ENCODE data around the gene PARP8.

Gene PARP8

GRCh38 chr5:50874306-50875001, 208.0 kb downstream of the PARP8 start:
- Histone ChIP-seq H3K36me3 (ENCODE audit: insufficient read depth, low read length) (no peaks in the 10 kb centered on the region), H3K27ac (ENCODE audit: low read depth, low read length) (no peak overlapping the region), H3K4me1 (ENCODE audit: insufficient read depth, low read length) (no peaks in the 10 kb centered on the region), H3K4me3 (ENCODE audit: low read length) (no peak overlapping the region), H3K27me3 (ENCODE audit: insufficient read depth, low read length) (no peaks in the 10 kb centered on the region), H3K9me3 (ENCODE audit: insufficient read depth, low read depth, low read length) (no peaks in the 10 kb centered on the region), H3K9ac (ENCODE audit: low read depth, low read length) (no peak overlapping the region)
- WGBS: 74% methylated on average over 6 of the region's 6 CpGs

- no peaks in the 10 kb centered on the region for H3K36me3 ChIP-seq (ENCODE audit: insufficient read depth, low read length)
- H3K4me1 ChIP-seq (ENCODE audit: insufficient read depth, low read length): no peaks in the 10 kb centered on the region
- H3K27me3 ChIP-seq (ENCODE audit: insufficient read depth, low read length): no peaks in the 10 kb centered on the region
- WGBS: 100% methylated on average over 1 of the region's 1 CpG
- H3K27ac ChIP-seq (ENCODE audit: low read depth, low read length): no peak overlapping the region
- no peak overlapping the region for H3K4me3 ChIP-seq (ENCODE audit: low read length)
- no peak overlapping the region for H3K9ac ChIP-seq (ENCODE audit: low read depth, low read length)
- no peaks in the 10 kb centered on the region for H3K9me3 ChIP-seq (ENCODE audit: insufficient read depth, low read depth, low read length)
These were observed 208.5 kb downstream of the PARP8 start for GRCh38 chr5:50875002-50875344.

- H3K27ac ChIP-seq (ENCODE audit: low read depth, low read length): no peak overlapping the region
- no peaks in the 10 kb centered on the region for H3K36me3 ChIP-seq (ENCODE audit: insufficient read depth, low read length)
- H3K9ac ChIP-seq (ENCODE audit: low read depth, low read length): no peak overlapping the region
- 92% methylated on average over 2 of the region's 2 CpGs for WGBS
- no peaks in the 10 kb centered on the region for H3K4me1 ChIP-seq (ENCODE audit: insufficient read depth, low read length)
- no peaks in the 10 kb centered on the region for H3K27me3 ChIP-seq (ENCODE audit: insufficient read depth, low read length)
- no peak overlapping the region for H3K4me3 ChIP-seq (ENCODE audit: low read length)
- H3K9me3 ChIP-seq (ENCODE audit: insufficient read depth, low read depth, low read length): no peaks in the 10 kb centered on the region
These were observed 212.0 kb downstream of the PARP8 start for GRCh38 chr5:50878470-50878869.

GRCh38 chr5:50881407-50881806, 215.0 kb downstream of the PARP8 start:
- Histone ChIP-seq H3K4me3 (ENCODE audit: low read length) (no peak overlapping the region), H3K36me3 (ENCODE audit: insufficient read depth, low read length) (no peaks in the 10 kb centered on the region), H3K9ac (ENCODE audit: low read depth, low read length) (no peak overlapping the region), H3K27me3 (ENCODE audit: insufficient read depth, low read length) (no peaks in the 10 kb centered on the region), H3K27ac (ENCODE audit: low read depth, low read length) (no peak overlapping the region), H3K9me3 (ENCODE audit: insufficient read depth, low read depth, low read length) (no peaks in the 10 kb centered on the region), H3K4me1 (ENCODE audit: insufficient read depth, low read length) (no peaks in the 10 kb centered on the region)
- WGBS: 84% methylated on average over 3 of the region's 3 CpGs

GRCh38 chr5:50886657-50887345, 220.4 kb downstream of the PARP8 start:
- Histone ChIP-seq H3K9ac (ENCODE audit: low read depth, low read length) (no peak overlapping the region), H3K4me1 (ENCODE audit: insufficient read depth, low read length) (no peaks in the 10 kb centered on the region), H3K27me3 (ENCODE audit: insufficient read depth, low read length) (no peaks in the 10 kb centered on the region), H3K9me3 (ENCODE audit: insufficient read depth, low read depth, low read length) (no peaks in the 10 kb centered on the region), H3K27ac (ENCODE audit: low read depth, low read length) (no peak overlapping the region), H3K36me3 (ENCODE audit: insufficient read depth, low read length) (no peaks in the 10 kb centered on the region), H3K4me3 (ENCODE audit: low read length) (no peak overlapping the region)
- 64% methylated on average over 2 of the region's 2 CpGs for WGBS

GRCh38 chr5:50887889-50888633, 221.6 kb downstream of the PARP8 start:
- WGBS: 93% methylated on average over 3 of the region's 3 CpGs

GRCh38 chr5:50888751-50889150, 222.3 kb downstream of the PARP8 start:
- Histone ChIP-seq H3K36me3 (ENCODE audit: insufficient read depth, low read length) (no peaks in the 10 kb centered on the region), H3K4me3 (ENCODE audit: low read length) (no peak overlapping the region), H3K9me3 (ENCODE audit: insufficient read depth, low read depth, low read length) (no peaks in the 10 kb centered on the region), H3K4me1 (ENCODE audit: insufficient read depth, low read length) (no peaks in the 10 kb centered on the region), H3K27me3 (ENCODE audit: insufficient read depth, low read length) (no peaks in the 10 kb centered on the region), H3K27ac (ENCODE audit: low read depth, low read length) (no peak overlapping the region), H3K9ac (ENCODE audit: low read depth, low read length) (no peak overlapping the region)
- WGBS: 100% methylated on average over 1 of the region's 1 CpG

More at GRCh38 chr5:50887889-50888633, 221.6 kb downstream of the PARP8 start:
- no peaks in the 10 kb centered on the region for H3K9me3 ChIP-seq (ENCODE audit: insufficient read depth, low read depth, low read length)
- no peak overlapping the region for H3K9ac ChIP-seq (ENCODE audit: low read depth, low read length)
- H3K27me3 ChIP-seq (ENCODE audit: insufficient read depth, low read length): no peaks in the 10 kb centered on the region
- H3K36me3 ChIP-seq (ENCODE audit: insufficient read depth, low read length): no peaks in the 10 kb centered on the region
- H3K27ac ChIP-seq (ENCODE audit: low read depth, low read length): no peak overlapping the region
- H3K4me1 ChIP-seq (ENCODE audit: insufficient read depth, low read length): no peaks in the 10 kb centered on the region
- no peak overlapping the region for H3K4me3 ChIP-seq (ENCODE audit: low read length)

GRCh38 chr5:50889790-50890189, 223.4 kb downstream of the PARP8 start:
- Histone ChIP-seq H3K27ac (ENCODE audit: low read depth, low read length) (no peak overlapping the region), H3K4me3 (ENCODE audit: low read length) (no peak overlapping the region), H3K36me3 (ENCODE audit: insufficient read depth, low read length) (no peaks in the 10 kb centered on the region), H3K4me1 (ENCODE audit: insufficient read depth, low read length) (no peaks in the 10 kb centered on the region), H3K9me3 (ENCODE audit: insufficient read depth, low read depth, low read length) (no peaks in the 10 kb centered on the region), H3K9ac (ENCODE audit: low read depth, low read length) (no peak overlapping the region), H3K27me3 (ENCODE audit: insufficient read depth, low read length) (no peaks in the 10 kb centered on the region)
- WGBS: 84% methylated on average over 2 of the region's 2 CpGs

All from HUES64 (cell line).